GM21381 (cell line): Measurements from ENCODE around the gene SYT12.

Source experiments
- ATAC-seq: cut with Tn5 transposase; IDR thresholded peaks from one replicate; pipeline ENCODE4 v1.9.1; 2021; ENCODE audit warnings: mild to moderate bottlenecking, moderate library complexity; ENCODE audit not compliant: unreplicated experiment

The SYT12 gene

GRCh38 chr11:67098799-67099429, 76.0 kb downstream of the SYT12 start:
- ATAC-seq, result no peak

- ATAC-seq, result no peak
Measured at GRCh38 chr11:67099831-67100324, 76.9 kb downstream of the SYT12 start.
